HG03103 (cell line): ENCODE results near the gene ZNF205.
"Not testable (repeated sequence)": the region's sequence is repeated elsewhere in the genome, so short reads cannot be mapped to it uniquely, and the experiment has no call there.

Experiments
- ATAC-seq: cut with Tn5 transposase; IDR thresholded peaks from one replicate; pipeline ENCODE4 v1.9.1; 2021; ENCODE audit warnings: low read depth; ENCODE audit not compliant: unreplicated experiment

Gene ZNF205

GRCh38 chr16:3112058-3112880, at the start of gene ZNF205:
Gene ZNF205 (plus strand): TSS chr16:3112586. CDS start chr16:3113431, 845 bp downstream.
- no peak for ATAC-seq

- no peak for ATAC-seq
Observed at GRCh38 chr16:3063625-3064386, 48.6 kb upstream of the ZNF205 start.

GRCh38 chr16:3065069-3065741, 47.2 kb upstream of the ZNF205 start, which contains the start of gene IL32:
Gene IL32 (plus strand): TSS chr16:3065640. CDS start chr16:3065812, 172 bp downstream.
- ATAC-seq: no peak

GRCh38 chr16:3065742-3066439, 46.5 kb upstream of the ZNF205 start:
- no peak for ATAC-seq

- ATAC-seq: no peak
Observed at GRCh38 chr16:3066440-3066748, 46.0 kb upstream of the ZNF205 start.

GRCh38 chr16:3068487-3068886, 43.9 kb upstream of the ZNF205 start:
- no peak for ATAC-seq

GRCh38 chr16:3069146-3069545, 43.2 kb upstream of the ZNF205 start:
- ATAC-seq: not testable (repeated sequence)

- no peak for ATAC-seq
Observed at GRCh38 chr16:3070608-3071111, 41.7 kb upstream of the ZNF205 start.

- ATAC-seq: no peak
Observed at GRCh38 chr16:3071655-3072054, 40.7 kb upstream of the ZNF205 start.

GRCh38 chr16:3072148-3072547, 40.2 kb upstream of the ZNF205 start:
- not testable (repeated sequence) for ATAC-seq

- not testable (repeated sequence) for ATAC-seq
Observed at GRCh38 chr16:3072576-3073263, 39.7 kb upstream of the ZNF205 start.

GRCh38 chr16:3073448-3073847, 38.9 kb upstream of the ZNF205 start:
- ATAC-seq: no peak

- no peak for ATAC-seq
Observed at GRCh38 chr16:3074860-3075522, 37.4 kb upstream of the ZNF205 start.

GRCh38 chr16:3075523-3075915, 36.9 kb upstream of the ZNF205 start:
- ATAC-seq: no peak

GRCh38 chr16:3075946-3076345, 36.4 kb upstream of the ZNF205 start:
- ATAC-seq: not testable (repeated sequence)

GRCh38 chr16:3076577-3076976, 35.8 kb upstream of the ZNF205 start:
- no peak for ATAC-seq

GRCh38 chr16:3080024-3080423, 32.4 kb upstream of the ZNF205 start:
- ATAC-seq: no peak

- ATAC-seq: not testable (repeated sequence)
Observed at GRCh38 chr16:3081957-3082356, 30.4 kb upstream of the ZNF205 start.

GRCh38 chr16:3083408-3083807, 29.0 kb upstream of the ZNF205 start:
- not testable (repeated sequence) for ATAC-seq
